Spleen (tissue), 7 donors: Measurements from ENCODE around the gene ITM2B.

ENCODE experiments used
- POLR2A ChIP-seq, 3 donors: fragments of 450-650 bp; IDR thresholded peaks; one replicate each; pipeline ENCODE4 v1.5.1; 2017; ENCODE audit warnings: antibody characterized with exemption in 3 of 3, mild to moderate bottlenecking in 1 of 3
- POLR2AphosphoS5 ChIP-seq, 3 donors: sonication (generic); formaldehyde crosslinking; IDR thresholded peaks; one replicate each; pipeline ENCODE4 v1.5.1; 2017; ENCODE audit warnings: antibody characterized with exemption in 3 of 3
- TF ChIP-seq, protein P1 (sequence below), 11 experiments: fragments of 200-600 bp in 7 of 11; fragments of 450-650 bp in 4 of 11; sonication (generic) in 4 of 11; IDR thresholded peaks in 8 of 11; conservative IDR thresholded peaks in 3 of 11; 1 replicate in 7 of 11; 2 replicates in 4 of 11; pipeline versions ENCODE4 v1.4.0 to v1.8.0; 2016 to 2021; ENCODE audit warnings: antibody characterized with exemption in 11 of 11, inconsistent platforms in 4 of 11, mild to moderate bottlenecking in 1 of 11
- donor health status: DM: no; HTN: no; CAD: no; lungs with moderate emphysema.
- donor health status: DM: no; HTN: no; CAD: no.
- donor health status: DM: no; HTN: no; CAD: no.

DNA sequence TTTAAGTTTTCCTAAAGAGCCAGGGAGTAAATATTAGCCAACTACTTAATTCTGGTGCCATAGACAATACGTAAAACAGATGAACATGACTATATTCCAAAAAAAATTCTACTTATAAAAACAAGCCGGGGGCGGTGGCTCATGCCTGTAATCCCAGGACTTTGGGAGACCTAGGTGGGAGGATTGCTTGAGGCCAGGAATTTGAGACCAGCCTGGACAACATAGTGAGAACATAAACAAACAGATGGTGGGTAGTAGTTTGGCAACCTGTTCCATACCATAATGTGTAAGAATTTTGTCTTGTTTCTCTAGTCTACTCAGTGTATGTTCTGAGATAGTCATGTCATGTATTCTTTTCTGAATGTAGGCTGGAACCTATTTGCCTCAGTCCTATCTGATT lies 25.4 kb downstream of the ITM2B start:
- TF ChIP-seq, protein P1, sequence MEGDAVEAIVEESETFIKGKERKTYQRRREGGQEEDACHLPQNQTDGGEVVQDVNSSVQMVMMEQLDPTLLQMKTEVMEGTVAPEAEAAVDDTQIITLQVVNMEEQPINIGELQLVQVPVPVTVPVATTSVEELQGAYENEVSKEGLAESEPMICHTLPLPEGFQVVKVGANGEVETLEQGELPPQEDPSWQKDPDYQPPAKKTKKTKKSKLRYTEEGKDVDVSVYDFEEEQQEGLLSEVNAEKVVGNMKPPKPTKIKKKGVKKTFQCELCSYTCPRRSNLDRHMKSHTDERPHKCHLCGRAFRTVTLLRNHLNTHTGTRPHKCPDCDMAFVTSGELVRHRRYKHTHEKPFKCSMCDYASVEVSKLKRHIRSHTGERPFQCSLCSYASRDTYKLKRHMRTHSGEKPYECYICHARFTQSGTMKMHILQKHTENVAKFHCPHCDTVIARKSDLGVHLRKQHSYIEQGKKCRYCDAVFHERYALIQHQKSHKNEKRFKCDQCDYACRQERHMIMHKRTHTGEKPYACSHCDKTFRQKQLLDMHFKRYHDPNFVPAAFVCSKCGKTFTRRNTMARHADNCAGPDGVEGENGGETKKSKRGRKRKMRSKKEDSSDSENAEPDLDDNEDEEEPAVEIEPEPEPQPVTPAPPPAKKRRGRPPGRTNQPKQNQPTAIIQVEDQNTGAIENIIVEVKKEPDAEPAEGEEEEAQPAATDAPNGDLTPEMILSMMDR (IDR thresholded peaks at IDR 0.05 in 8 of 11, conservative IDR thresholded peaks at IDR 0.05 in 3 of 11): no peak
- TF ChIP-seq POLR2A (IDR thresholded peaks at IDR 0.05) (no peak), POLR2AphosphoS5 (IDR thresholded peaks at IDR 0.05) (no peak)
